HG03521 (cell line): Measurements from ENCODE around the gene NRXN3.

Experiments used
- ATAC-seq: cut with Tn5 transposase; IDR thresholded peaks from one replicate; pipeline ENCODE4 v1.9.1; 2021; ENCODE audit warnings: mild to moderate bottlenecking, moderate library complexity; ENCODE audit not compliant: unreplicated experiment

Gene NRXN3

DNA sequence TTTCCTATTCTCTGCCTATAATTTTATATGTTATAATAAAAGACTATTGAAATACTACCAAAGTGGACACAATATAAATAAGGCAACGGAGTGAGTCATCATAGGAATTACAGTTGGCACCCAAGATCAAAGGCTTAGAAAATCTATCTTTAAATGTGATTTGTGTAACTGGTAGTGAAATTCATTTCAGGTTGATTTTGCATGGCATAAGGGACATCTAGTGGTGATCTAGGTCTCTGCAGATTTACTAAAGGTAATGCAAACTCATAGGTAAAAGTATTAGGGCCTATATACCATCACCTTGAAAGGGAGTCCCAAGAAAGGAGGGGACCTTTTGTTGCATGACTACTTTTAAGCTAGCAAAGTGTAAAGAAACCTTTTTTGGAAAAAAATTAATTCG is 527.2 kb downstream of the NRXN3 start:
- ATAC-seq = no peak

DNA sequence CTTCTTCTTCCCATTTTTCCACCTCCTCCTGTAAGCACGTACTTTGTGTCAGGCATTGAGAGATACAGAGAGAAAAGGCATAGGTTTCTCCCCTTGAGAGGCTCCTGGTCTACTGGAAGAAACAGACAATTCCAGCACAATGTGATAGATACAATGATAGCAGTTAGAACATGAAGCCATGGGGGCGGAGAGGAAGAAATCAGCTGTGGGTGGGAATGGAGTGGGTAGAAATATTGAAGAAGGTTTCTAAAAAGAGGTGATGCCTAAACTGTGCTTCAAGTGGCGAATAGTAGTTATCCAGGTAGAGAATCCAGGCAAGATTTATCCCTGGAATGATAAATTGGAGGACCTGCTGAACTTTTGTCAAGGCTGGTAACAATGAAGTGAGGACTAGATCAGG is 528.8 kb downstream of the NRXN3 start:
- no peak for ATAC-seq

DNA sequence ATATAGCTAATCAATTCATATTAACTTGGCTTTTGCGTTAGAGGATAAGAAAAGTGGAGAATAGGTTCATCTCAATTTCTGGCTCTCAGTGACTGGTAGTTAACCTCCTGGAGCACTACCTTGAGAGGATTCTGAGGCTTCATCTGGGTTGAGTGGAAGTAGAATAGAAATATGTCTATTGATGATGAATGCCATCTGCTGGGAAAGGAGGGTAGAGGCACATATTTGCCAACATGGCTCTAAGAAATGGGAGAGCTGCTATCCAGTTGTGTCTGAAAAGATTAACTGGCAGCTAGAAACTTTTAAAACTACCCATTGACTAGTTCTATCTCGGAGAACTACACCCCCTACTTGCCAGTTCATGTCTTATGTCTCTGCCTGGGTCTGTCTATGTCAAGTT is 530.1 kb downstream of the NRXN3 start:
- ATAC-seq = no peak

DNA sequence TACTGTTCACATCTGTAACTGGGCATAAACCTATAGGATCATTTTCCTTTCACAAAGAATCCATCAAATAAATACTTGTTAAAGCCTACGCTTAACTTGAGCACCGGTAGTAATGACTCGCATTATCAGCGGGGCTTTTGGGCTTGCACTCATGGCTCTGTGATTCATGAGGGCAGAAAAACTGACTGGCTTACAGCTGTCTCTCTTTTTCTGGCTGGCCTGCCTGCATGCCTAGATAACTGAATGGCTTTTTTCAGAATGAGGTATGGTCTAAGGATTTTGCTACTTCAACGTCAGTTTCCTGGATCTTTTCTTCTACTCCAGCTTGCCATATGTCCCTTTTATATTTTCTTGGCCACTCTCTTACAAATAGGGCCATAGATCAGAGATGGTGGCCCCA is 531.1 kb downstream of the NRXN3 start:
- ATAC-seq = no peak

- ATAC-seq = no peak
Observed at GRCh38 chr14:78704965-78705364, 534.8 kb downstream of the NRXN3 start.

DNA sequence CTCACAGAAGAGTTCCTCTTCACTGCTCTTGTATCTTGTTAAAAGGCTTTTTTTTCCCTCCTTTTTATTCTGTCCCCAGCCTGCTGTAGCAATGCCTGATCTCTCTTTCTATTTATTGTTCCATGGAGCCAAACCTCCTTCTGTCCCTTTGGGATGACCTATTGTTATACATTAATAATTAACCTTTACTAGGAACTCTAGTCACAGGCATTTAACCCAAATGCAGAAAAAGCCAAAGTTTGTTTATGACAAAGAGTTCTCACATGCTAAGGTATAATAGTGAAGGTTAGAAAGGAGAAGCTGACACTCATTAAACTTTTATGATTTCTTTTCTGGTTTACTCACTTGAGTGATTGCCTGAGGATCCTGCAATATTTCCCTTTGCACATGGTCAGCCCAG is 535.8 kb downstream of the NRXN3 start:
- ATAC-seq = no peak

DNA sequence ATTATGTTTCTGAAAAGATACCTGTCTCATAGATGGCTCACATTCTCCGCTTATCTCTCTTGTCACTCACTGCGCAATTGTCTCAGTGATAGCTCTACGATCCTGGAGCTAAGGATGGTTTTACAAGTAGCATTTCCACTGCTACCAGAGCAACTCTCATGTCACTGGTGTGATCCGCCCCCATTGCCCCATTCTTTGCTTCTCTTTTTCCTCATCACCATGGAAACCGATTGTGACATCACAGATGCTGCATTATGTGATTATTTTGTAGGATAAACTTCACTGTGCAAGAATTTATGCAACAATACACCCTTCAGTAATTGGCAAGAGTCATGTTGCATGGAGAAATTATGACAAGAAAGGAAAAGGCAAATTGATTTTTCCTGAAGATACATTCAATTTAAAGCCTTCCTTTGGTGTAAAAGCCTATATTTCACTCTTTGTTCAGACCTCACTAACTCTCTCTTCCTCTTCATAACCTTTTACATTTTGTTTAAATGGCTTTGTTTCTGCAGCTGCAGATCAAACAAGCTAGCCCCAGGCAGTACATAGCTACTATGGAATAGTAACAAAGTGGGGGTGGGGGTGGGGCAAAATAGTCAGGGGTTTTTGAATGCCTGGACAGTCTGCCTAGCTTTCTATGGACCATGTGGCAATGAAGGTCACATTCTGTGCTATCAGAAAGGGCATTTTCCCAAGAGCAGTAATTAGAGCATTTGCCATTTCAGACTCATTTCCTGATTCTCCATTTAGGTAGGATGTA is 539.8 kb downstream of the NRXN3 start:
- ATAC-seq = no peak

- no peak for ATAC-seq
Observed at GRCh38 chr14:78710963-78711362, 540.8 kb downstream of the NRXN3 start.

GRCh38 chr14:78713716-78714115 is 543.5 kb downstream of the NRXN3 start:
- ATAC-seq = no peak

- no peak for ATAC-seq
Observed at GRCh38 chr14:78714711-78715110, 544.5 kb downstream of the NRXN3 start.

DNA sequence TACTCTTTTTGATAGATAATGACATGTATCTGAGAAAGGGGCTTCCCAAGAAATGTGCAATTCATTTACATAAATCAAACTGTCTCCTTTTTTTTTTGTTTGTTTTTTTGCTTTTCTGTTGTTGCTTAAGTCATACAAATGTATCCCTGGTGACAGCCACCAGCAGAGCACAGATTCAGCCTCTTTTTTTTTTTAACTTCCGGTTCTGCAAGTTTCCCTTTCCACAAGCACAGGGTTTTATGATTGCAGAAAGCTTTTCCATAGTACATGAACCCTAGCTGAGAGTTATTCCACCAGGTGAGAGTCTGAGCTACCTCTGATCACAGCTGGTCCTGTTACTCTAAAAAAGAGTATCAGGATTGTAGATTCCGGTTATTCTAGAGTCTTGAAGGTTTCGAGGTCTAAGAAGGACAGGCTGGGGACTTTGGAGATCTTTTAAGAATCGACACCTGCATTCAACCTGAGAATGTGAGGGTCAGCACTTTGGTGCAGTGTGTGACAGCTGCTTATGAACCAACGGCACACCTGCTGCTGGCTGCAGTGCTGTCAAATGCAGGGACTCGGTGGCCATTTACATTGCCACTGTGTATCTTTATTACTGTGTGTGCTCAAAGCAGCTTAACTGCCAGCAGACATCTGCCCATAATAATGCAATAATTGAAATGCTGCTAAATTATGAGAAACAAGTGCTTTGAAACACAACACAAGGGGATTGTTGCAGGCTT is 551.7 kb downstream of the NRXN3 start:
- no peak for ATAC-seq

GRCh38 chr14:78725086-78725485 is 554.9 kb downstream of the NRXN3 start:
- ATAC-seq = no peak

DNA sequence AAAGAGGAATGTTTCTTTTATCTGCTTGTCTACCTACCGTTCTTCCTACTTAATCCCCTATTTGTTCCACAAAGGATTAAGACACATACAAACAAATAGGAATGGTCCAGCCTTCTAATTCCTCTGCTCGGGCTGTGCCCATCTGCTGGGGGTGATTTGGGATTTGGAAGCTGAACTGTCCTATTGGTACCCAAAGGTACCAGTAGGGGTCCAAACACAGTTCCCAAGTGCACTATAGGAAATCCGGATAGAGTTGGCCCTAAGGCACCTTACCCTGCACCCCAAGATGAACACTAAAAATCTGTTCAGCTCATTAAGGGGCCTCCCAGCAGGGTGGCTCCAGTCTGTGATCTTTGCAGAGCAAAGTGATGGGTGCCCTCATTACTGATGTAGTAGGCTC is 566.9 kb downstream of the NRXN3 start:
- no peak for ATAC-seq

GRCh38 chr14:78737601-78738000 is 567.4 kb downstream of the NRXN3 start:
- no peak for ATAC-seq

GRCh38 chr14:78746086-78746595 is 576.0 kb downstream of the NRXN3 start:
- no peak for ATAC-seq

DNA sequence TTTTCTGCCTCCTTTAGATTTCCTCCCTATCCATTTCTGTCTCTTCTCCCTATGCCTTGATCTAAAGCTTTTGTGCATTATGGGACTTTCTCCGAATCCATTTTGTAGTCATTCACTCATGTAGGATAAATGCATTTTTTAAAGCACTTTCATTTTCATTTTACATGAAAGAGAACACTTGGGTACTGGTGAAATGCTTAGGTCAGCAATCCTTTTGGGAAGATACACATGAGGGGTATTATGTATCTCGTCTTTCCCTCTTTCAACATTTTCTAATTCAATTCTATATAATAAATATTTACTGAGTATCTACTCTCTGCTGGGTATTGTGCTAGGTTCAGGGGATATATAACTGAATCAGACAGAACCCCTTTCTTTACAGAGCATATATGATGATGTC is 577.6 kb downstream of the NRXN3 start:
- ATAC-seq = no peak

- ATAC-seq = peak; percentile 64
Observed at GRCh38 chr14:78752518-78753188, 582.5 kb downstream of the NRXN3 start.

DNA sequence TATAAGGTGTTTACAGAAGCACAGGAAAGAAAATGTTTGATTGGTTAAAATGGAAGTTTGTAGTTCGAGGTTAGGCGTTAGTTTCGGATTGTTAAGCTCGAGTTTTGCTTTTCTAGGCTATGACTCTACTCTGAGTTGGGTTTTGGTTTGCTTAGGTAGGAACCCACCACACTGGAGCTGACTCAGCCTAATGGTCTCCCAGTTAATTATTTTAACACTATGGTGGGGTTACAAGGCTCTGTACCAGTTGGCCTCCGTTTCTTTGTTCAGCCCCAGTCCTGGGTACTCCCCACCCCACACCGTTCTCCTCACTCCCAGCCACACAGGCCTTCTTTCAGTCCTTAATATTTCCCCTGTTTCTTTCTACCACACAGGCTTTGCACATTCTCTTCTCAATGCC is 583.9 kb downstream of the NRXN3 start:
- no peak for ATAC-seq

DNA sequence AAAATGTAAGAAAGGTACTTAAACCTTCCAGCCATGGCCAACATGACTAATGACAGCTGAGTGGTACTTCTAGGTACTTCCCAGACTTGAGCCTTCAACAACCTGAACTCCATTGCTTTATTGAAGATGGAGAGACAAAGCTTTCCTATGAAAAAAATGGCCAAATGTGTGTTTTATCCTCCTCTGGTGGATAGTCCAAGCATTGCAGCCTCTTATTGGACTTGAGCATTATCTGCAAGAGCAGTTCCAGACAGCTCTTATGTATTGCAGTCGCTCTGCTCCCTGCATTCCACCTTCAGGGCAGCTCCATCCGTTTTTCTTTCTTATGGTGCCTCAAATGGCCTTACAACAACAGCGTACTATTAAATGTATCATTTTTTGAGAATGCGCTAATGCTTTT is 588.2 kb downstream of the NRXN3 start:
- no peak for ATAC-seq

- no peak for ATAC-seq
Observed at GRCh38 chr14:78762331-78762730, 592.2 kb downstream of the NRXN3 start.

GRCh38 chr14:78763746-78764145 is 593.6 kb downstream of the NRXN3 start:
- no peak for ATAC-seq

DNA sequence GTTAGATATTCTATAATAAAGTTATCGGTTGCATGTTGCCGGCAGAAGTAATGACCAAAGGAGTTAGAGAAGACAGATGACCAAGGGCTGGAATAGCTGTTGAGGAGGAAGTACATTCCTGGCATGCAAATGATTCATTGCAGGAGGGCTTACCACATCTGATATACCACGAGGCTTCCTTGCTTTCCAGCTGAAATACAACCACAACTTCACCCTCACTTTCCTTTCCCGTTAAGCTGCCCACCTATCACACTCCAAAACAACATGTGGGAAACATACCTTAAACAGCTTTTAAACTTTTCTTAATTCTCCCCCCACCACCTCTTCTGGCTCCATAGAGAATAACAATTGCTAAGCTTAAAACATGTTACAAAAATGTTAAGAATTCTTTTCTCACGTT is 594.1 kb downstream of the NRXN3 start:
- no peak for ATAC-seq
